ENCODE data around the gene RFC5.
"Not testable (repeated sequence)": the region's sequence is repeated elsewhere in the genome, so short reads cannot be mapped to it uniquely, and the experiment has no call there.

RFC5 gene

DNA sequence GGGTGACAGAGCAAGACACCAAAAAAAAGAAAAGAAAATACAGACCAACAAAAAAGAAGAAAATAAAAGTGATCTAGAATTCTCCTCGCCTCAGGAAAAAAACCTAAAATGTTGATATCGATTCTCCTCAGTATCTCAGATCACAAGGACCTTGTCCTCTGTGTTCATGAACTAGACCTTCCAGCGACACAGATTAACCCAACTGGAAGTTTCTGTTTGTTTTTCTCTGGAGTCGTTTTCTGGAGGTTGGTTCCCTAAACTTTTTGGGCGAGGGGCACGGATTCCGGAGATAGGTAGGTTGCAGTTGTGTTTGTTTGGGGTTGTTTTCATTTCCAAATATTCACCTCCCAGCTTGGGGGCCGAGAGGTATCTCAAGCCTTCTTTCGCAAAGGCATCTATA is 559 bp upstream of the RFC5 start:
- DNase-seq: no peak

DNA sequence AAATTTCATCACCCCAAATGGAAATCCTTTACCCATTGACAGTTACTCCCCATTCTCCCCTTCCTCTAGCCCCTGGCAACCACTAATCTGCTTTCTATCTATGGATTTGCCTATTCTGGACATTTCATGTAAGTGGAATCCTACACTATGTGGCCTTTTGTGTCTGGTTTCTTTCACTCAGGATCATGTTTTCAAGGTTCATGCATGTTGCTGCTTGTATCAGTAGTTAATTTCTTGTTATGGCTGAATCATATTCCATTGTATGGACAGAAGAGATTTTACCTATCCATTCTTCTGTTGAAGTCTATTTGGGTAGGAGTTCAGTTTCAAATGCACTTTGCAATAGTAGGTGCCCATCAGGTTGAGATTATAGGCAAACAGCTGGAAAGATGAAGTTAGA is 1.4 kb downstream of the RFC5 start:
- no peak for DNase-seq

DNA sequence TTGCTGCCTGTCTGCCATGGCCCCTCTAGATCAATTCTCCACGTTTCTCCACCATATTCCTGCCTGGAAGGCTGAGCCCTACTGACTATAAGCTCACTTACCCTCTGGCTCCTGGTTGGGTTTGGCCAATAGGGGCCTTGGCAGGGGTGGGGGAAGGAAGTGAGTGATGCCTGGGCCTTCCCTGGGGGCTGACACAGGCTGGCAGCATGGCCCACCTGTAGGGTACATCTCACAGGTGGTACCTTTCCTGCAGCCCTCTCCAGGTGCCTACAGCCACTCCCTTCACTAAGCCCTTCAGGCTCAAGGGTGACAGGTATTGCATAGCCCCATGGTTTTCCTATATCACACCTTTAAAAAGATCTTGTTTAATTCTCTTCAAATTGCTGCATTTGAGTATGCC is 3.5 kb downstream of the RFC5 start:
- no peak for DNase-seq

DNA sequence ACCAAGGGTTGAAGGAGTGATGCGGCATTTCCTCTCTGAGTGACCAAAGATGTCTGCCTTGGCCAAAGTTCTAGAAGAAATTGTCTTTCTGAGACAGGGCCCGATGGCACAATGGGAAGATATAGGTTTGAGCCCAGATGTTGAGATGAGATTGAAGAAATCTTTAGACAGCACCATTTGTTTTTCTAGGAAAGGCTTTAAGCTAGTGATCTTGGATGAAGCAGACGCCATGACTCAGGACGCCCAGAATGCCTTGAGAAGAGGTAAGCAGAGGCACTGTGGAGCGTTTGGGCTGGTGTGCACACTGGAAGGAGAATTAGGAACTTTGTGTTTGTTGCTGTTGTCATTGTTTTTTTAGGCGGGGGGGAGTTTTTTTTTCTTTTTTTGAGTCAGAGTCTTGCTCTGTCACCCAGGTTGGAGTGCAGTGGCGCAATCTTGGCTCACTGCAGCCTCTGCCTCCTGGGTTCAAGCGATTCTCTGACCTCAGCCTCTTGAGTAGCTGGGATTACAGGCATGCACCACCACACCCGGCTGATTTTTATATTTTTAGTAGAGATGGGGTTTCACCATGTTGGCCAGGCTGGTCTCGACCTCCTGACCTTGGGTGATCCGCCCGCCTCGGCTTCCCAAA is 5.7 kb downstream of the RFC5 start:
- DNase-seq: not testable (repeated sequence)

DNA sequence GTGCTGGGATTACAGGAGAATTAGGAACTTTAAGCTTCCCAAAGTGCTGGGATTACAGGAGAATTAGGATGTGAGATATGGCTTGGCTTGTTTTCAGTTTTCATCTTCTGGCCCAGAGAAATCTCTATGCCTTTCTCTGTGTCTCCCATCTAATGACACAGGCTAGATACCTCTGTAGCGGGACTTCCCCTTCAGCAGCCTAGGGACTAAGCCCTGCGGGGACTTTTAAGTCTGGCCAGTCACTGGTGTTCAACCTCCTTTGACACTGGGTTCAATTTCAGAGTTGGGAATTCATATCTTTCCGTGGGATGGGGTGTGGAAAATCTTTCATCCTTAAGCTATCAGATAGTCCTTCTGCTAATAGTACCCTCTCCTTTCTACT is 6.2 kb downstream of the RFC5 start:
- no peak for DNase-seq

DNA sequence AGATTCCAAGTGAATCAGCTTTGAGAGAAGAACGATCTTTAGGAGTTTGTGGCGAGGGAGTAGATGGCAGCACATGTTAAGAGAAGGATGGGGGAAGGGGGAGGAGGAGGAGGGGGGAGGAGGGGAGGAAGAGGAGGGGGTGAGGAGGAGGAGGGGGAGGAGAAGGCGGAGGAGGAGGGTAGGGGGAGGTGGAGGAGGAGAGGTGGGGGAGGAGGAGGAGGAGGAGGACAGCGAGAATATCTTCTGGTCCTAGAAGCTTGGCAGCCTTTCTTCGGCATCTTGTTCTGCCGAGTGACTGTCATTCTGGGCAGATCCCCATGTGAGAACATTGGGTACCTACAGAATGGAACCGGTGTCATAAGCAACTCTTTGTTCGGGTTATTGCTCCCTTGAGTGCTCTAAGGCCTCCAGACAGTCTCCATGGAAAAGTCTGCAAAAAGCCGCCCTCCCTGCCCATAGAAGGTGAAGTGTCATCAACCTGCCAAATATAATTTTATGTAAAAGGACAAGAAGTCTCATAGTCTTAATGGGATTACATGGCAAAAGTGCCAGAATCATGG is 6.9 kb downstream of the RFC5 start:
- no peak for DNase-seq

DNA sequence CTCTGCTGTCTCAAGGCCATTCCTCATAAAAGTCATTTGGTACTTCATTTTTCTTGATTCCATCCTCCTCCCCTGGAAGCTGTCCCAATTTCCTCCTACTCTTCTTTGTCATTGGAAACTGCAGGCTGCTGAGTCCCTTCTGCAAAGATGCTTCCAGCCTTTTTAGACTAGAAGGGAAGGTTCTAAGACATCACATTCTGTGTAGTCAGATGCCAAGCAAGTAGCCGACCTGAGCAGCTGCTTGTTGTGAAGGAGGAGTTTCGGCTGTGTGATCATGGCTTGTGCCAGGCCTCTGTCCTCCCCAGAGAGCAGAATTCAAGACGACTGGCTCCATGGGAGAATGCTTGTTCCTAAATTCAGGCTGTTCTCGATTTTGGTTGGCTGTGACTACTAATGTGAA is 8.7 kb downstream of the RFC5 start:
- no peak for DNase-seq

DNA sequence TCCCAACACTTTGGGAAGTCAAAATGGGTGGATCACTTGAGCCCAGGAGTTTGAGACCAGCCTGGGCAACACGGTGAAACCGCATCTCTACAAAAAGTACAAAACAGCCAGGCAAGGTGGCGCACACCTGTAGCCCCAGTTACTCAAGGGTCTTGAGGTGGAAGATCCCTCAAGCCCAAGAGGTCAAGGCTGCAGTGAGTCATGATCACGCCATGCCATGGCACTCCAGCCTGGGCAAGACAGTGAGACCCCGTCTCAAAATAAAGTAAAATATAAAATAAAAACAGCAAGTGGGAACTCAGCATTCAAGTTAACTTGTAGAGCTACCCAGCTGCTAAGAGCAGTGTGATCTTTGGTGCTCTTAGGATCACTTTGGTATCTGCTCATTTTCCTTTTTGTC is 12.7 kb downstream of the RFC5 start:
- no peak for DNase-seq

DNA sequence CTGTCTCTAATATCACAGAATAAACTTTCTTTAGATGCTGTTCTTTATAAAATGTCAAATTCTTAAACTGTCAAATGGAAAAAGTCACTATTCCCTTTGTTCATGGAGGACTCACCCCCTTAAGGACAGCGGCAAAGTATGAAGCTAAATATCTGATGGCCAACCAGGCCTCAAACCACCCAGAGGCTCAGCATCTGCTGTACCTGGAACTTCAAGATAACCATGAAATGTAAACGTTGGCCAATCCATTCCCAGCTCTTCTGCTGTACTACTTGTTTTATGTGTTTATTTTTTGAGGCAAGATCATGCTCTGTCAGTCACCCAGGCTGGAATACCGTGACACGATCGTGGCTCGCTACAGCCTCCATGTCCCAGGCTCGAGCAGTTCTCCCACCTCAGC is 15.7 kb downstream of the RFC5 start:
- no peak for DNase-seq

DNA sequence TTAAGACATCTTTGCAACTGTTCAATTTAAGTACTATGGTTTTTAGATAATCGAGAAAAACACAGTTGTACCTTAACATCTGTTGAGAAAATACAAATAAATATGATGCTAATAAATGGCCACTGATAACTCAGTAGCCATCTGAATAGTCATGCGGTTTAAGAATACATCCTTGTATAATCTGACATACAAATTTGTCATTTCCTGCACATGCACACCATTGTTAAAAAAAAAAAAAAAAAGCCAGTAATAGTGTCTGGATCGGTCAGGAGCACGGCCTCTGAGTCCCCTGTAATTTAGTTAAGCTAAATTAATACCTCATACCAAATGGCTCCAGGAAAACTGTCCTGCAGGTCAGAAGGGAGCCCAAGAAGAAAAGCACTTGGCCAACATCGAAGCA is 16.8 kb downstream of the RFC5 start:
- no peak for DNase-seq

DNA sequence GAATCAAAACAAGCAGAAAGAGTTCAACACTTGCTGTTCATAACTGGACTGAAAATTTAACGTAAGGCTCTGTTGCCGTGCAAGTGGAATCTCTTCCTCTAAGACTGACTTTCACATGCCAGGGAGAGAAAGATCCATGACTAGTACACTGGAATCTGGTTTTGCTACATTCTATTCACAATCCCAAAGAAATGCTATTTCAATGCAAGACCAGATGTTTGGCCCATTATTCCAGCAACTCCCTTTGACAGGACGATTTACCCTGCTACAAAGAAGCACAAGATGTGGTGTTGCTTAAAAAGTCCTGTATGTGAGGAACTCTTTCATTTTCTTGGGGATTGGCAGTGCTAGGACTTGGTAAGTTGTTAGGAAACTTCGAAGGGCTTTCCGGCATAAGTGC is 17.4 kb downstream of the RFC5 start:
- no peak for DNase-seq

DNA sequence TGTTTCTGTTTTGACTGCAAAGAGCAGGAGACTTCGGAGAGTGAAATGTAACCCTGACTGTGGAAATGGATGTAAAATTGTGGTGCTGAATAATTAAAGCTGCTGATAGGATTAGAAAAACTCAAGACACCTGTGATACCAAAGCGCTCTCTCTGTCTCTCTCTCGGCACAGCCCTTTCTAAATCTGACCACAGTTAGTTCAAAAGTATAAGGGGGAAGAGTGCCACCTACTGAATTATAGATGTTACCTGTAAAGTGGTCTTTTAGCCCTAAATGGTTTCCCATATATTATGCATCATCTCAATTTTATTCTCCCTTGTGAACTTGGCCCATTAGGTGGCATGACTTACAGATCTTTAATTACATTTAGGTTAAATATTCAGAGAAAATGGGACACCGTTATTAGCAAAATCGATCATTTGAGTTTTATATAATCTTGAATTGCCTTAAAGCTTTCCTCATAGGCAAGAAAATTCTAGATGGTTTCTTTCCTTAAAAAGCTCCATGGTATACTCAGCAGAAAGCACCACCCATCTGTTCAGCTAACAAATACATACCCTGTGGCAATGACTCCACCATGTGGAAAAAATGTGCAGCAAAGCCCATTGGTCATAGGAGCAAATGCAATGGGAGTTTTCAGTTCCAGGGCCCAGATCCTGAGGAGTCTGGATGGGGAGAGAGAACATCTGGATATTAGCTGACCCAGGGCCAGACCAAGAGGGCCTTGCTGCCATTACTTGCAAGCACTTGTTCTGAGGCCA is 18.1 kb downstream of the RFC5 start:
- no peak for DNase-seq

DNA sequence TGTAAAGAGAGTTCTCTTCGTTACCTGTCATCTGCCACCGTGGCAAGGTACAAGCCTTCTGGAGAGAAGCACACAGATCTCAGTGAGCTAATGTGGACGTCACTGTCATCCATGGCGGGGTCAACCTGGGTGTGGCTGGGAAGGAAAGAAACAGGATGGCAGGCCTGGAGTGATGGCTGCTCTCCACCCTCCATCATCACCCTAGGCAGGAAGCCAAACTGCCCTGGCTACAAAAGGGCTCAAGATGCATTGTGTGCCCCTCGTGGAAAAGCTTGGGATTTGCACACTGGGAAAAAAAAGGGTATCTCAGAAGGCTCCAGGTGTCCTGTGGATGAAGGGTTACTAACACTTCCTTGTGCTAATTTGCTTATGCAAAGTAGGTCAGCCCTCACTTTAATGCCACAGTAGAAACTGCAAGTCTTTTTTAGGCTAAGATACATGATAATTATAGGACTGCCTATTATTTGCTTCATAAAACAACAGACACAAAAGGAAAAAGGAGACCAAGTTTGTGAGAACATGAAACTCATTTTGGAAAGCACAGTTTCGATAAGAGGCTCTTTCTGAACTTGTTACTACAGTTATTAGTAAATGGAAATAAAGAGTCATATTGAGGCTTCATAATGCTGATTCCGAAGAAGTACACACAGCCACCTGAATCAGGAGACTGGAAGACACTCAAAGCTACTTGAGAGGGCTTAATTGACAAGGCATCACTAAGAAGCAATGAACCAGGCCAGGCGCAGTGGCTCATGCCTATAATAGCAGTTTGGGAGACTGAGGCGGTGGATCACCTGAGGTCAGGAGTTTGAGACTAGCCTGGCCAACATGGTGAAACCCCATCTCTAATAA is 18.9 kb downstream of the RFC5 start:
- no peak for DNase-seq

DNA sequence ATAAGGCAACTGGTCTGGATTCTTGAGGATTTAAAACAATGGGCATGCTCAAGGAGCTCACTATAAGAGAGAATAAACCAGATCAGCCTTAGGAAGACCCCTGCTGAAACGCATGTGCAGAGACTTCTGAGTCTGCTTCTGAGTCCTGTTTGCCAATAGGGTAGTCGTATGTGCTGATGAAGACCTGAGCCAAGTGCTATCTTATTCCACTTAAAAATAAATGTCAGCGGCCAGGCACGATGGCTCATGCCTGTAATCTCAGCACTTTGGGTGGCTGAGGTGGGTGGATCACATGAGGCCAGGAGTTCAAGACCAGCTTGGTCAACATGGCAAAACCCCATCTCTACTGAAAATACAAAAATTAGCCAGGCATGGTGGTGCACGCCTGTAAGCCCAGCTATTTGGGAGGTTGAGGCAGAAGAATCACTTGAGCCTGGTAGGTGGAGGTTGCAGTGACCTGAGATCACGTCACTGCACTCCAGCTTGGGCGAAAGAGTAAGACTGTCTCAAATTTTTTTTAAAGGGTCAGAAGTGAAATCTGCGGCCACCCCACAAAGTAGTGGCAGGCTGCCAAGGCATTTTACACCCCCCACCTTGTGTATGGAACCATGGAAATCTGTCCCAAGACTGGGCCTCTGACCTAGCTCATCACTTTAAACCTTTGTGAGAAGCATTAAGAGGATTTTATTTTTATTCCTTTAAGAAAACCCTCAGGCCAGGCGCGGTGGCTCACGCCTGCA is 20.3 kb downstream of the RFC5 start:
- no peak for DNase-seq

DNA sequence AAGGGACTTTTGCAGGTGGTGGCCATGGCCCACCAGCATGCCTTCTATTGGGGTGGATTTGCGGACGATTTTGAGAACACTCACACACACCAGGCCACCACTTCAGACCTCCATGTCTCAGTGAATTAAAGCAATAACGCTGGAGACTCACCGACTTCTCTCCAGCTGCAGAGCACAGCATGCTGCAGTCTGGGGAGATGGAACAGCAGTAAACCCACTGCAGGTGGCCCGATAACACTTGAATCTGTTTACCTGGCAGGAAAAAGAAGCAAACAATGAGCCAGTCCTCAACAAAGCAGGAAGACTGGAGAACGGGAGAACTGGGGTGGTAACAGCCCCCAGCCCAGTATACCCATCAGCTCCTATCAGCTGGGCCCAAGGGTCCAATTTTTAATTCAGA is 21.6 kb downstream of the RFC5 start:
- no peak for DNase-seq

DNA sequence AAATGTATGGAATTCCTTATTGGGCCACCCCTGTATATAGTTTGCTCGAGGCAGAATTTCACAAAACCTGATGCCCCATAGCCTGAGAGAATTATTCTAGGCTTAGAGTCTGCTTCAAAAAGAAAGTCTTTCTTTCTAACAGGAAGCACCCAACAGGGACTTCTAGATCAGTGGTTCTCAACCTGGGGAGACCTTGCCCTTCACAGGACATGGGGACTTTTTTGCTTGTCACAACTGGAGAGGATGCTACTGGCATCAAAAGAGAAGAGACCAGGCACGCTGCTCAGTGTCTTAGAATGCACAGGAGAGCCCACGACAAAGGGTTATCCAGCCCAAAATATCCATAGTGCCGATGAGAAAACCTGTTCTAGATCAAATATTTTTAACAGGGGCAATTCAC is 25.6 kb downstream of the RFC5 start:
- DNase-seq: no peak

DNA sequence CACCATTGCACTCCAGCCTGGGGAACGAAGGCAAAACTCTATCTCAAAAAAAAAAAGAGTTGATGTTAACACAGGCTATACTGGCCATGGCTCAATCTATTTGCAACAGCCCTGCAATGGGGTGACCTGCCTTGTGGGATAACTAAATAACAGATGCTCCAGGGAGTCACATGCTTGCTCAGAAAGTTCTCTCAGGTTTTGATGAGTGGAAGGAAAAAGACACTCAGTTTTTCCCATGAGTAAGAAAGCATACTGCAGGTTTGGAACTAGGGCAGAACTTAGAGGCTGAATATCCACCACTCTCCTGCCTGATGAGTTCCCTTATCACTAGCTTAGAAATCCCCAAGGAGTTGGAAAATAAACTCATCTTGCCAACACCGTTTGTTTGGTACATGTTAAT is 27.6 kb downstream of the RFC5 start:
- DNase-seq: no peak

DNA sequence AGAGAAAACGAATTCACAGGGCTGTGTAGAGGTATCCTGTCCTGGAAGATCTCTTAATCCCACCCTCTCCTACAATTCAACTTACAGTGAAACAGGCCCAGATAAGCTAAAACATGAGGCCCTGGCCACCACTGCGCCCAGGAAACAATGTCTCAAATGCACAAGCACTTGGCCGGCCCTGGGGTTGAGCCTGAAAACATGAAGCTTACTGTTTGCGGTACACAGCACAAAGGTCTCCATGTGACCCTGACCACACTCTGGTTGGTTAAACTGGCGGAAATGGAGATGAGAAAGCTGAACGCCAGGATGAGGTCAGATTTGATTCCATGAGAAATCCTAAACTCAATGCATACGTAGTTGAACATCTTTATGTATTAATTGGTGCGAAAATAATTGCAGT is 28.1 kb downstream of the RFC5 start:
- DNase-seq: no peak

DNA sequence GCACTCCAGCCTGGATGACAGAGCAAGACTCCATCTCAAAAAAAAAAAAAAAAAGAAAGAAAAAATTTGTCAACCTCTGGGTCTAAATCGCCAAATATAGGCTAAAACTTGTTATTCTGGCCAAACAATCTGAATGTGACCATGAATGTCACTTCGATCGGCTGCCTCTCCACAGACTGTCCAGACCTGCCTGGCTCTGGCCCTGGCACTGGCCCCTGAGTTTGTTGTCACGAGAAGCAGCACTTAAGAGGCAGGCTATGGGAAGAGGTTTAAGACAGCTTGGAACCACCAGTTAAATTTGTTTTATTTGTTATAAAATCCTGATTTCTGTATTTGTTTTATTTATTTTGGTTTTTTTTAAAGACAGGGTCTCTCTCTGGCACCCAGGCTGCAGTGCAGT is 29.9 kb downstream of the RFC5 start:
- DNase-seq: no peak

DNA sequence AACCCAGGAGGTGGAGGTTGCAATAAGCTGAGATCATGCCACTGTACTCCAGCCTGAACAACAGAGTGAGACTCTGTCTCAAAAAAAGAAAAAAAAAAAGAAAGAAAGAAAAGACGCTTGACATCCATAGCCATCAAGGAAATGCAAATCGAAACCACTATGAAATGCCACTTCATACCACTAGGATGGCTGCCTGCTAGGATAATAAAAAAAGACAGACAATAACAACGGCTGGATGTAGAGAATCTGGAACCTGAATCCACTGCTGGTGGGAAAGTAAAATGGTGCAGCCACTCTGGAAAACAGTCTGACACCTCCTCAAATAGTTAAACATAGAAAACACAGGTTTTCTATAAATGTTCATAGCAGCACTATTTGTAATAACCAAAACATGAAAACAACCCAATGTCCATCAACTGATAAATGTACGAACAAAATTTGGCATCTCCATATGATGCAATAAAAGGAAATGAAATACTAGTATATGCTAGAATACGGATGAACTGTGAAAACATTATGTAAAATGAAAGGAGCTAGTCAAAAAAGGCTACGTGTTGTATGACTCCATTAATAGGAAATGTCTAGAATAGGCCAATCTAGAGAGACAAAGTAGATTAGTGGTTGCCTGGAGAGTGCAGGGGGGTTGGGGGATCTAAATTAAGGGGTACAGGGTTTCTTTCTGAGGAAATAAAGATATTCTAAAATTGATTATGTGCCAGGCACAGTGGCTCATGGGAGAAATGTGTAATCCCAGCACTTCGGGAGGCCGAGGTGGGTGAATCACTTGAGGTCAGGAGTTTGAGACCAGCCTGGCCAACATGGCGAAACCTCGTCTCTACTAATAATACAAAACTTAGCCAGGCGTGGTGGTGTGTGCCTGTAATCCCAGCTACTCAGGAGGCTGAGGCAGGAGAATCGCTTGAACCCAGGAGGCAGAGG is 34.7 kb downstream of the RFC5 start:
- no peak for DNase-seq

DNA sequence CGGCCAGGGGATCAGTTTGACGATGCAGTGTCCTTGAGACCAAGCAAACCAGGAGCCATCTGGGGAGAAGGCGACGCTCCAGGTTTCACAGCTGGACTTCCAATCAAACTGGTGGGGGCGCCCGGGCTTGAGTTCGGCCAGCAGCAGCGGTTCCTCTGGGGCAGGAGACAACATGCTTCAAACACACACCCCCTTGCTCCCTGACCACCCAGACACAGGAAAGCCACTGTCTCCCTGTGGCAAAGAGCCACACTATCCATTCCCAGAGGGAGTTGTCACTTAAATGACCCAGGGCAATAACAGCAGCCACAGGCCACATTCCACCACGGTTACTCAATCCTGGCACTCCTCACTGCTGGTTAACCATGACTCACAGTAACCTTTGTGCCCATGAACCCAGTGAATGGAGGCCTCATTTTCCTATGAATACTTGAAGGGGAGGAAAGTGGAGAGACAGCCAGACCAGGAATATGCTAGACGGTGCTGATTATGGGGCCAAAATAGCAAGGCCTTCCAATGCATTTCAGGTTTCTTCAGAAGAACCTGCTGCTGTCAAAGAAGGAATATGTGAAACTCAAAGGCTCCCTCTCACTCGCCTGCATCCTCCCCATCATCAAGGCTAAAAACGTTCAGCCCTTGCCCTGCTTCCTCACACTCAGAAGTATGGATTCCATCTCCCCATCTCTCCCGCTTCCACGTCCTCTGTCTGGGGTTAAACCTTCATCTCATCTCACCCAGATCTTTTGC is 36.0 kb downstream of the RFC5 start:
- peak; percentile 75 for DNase-seq

Data from MV-4-11 (cell line).